Karpas-422 (cell line): ENCODE results near the gene PAGR1. TPM values are rescaled to one million over a fixed set of nuclear protein-coding genes. Genes with fewer than 3 reads are reported as not detected.
"Not testable (repeated sequence)": the region's sequence is repeated elsewhere in the genome, so short reads cannot be mapped to it uniquely, and the experiment has no call there.

Experiments
- DNase-seq: peaks from one replicate; pipeline ENCODE4 v3.0.0-alpha.2; 2015
- H2AFZ ChIP-seq: fragments of 200-600 bp; sonication (generic); 2 replicates; pipeline ENCODE4 v1.6.1; 2014; ENCODE audit warnings: antibody characterized with exemption, low read length, mixed read lengths
- H3K27ac ChIP-seq: fragments of 200-600 bp; sonication (generic); 2 replicates; pipeline ENCODE4 v1.5.1; 2014; ENCODE audit warnings: mild to moderate bottlenecking, low read length, moderate library complexity
- H3K27me3 ChIP-seq: fragments of 200-600 bp; sonication (generic); 2 replicates; pipeline ENCODE4 v1.6.1; 2014; ENCODE audit warnings: low read length, mixed read lengths
- H3K36me3 ChIP-seq: fragments of 200-600 bp; sonication (generic); 2 replicates; pipeline ENCODE4 v1.6.1; 2014; ENCODE audit warnings: low read length, mixed read lengths; ENCODE audit not compliant: insufficient read depth
- H3K4me1 ChIP-seq: fragments of 200-600 bp; sonication (generic); 2 replicates; pipeline ENCODE4 v1.6.1; 2014; ENCODE audit warnings: mild to moderate bottlenecking, low read length, mixed read lengths
- H3K4me2 ChIP-seq: fragments of 200-600 bp; sonication (generic); 2 replicates; pipeline ENCODE4 v1.6.1; 2014; ENCODE audit warnings: low read length, low read depth, mild to moderate bottlenecking; ENCODE audit not compliant: poor library complexity, severe bottlenecking
- H3K4me3 ChIP-seq: fragments of 200-600 bp; sonication (generic); 2 replicates; pipeline ENCODE4 v1.5.1; 2014; ENCODE audit warnings: mild to moderate bottlenecking, antibody characterized with exemption, low read length, mixed read lengths
- H3K79me2 ChIP-seq: fragments of 200-600 bp; sonication (generic); 2 replicates; pipeline ENCODE4 v1.6.1; 2014; ENCODE audit warnings: mild to moderate bottlenecking, low read length, mixed read lengths
- H3K9ac ChIP-seq: fragments of 200-600 bp; sonication (generic); 2 replicates; pipeline ENCODE4 v1.6.0; 2014; ENCODE audit warnings: low read length
- H3K9me2 ChIP-seq: fragments of 200-600 bp; sonication (generic), shearing (Covaris generic); replicated peaks from 2 replicates; pipeline ENCODE4 v1.6.0; 2014; ENCODE audit warnings: mild to moderate bottlenecking, low read length, moderate library complexity; ENCODE audit not compliant: insufficient read depth
- H3K9me3 ChIP-seq: fragments of 300-700, 200-600 bp; sonication (generic); 2 replicates; pipeline ENCODE4 v1.6.1; 2014; ENCODE audit warnings: low read length, mixed read lengths
- H4K20me1 ChIP-seq: fragments of 200-600 bp; sonication (generic); 2 replicates; pipeline ENCODE4 v1.6.1; 2014; ENCODE audit warnings: mild to moderate bottlenecking, antibody characterized with exemption, low read length, low read depth; ENCODE audit not compliant: insufficient read depth
- total RNA-seq: library from RNA; depleted of rRNA; stranded (reverse); fragments of >200 nt; shearing (Covaris generic); gene quantifications from 2 replicates; pipeline ENCODE4 v1.2.3, GENCODE V29; 2014; ENCODE audit warnings: low replicate concordance

The PAGR1 gene
- total RNA-seq, 1 experiment from 2014 or later = 25.4 TPM

DNA sequence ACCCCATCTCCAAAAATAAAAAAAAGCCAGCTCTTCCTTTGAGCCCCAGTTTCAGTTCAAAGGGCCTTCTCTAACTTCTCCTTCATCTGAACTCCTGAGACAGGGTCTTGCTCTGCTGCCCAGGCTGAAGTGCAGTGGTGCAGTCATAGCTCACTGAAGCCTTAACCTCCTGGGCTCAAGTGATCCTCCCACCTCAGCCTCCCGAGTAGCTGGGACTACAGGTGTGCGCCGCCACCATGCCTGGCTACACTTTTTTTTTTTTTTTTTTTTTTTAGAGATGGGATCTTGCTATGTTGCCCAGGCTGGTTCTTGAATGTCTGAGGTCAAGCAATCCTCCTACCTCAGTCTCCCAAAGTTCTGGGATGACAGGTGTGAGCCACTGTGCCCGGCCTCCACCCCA lies 17.3 kb downstream of the PAGR1 start:
- H3K9ac ChIP-seq, H2AFZ ChIP-seq, DNase-seq, H3K9me2 ChIP-seq, H3K4me2 ChIP-seq, H3K27me3 ChIP-seq, H3K9me3 ChIP-seq, H3K79me2 ChIP-seq, H3K27ac ChIP-seq, H3K4me1 ChIP-seq, H3K4me3 ChIP-seq, H3K36me3 ChIP-seq, H4K20me1 ChIP-seq: not testable (repeated sequence)

DNA sequence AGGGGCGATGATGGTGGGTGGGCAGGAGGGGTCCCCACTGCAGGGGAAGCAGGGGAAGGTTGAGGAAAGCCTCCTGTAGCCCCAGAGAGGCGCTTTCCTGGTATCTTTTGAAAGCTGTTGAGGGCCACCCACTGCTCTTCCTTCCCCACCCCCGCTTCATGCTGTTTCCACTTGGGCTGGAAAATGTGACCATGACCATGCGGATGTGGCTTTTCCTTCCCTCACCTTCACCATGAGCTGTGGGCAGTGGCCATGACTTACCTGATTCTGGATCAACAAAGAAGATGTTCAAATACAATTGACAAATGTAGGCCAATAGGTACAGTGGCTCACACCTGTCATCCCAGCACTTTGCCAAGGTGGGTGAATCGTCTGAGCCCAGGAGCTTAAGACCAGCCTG lies 18.1 kb downstream of the PAGR1 start:
- H3K4me3 ChIP-seq = no peak overlapping the region
- H3K4me1 ChIP-seq = no peaks in the 10 kb centered on the region
- no peaks in the 10 kb centered on the region for H3K9me3 ChIP-seq
- no peaks in the 10 kb centered on the region for H4K20me1 ChIP-seq
- no peak overlapping the region for H2AFZ ChIP-seq
- H3K27ac ChIP-seq = no peak overlapping the region
- H3K79me2 ChIP-seq = no peaks in the 10 kb centered on the region
- H3K36me3 ChIP-seq = no peaks in the 10 kb centered on the region
- DNase-seq = no peak
- no peak overlapping the region for H3K9ac ChIP-seq
- no peak overlapping the region for H3K4me2 ChIP-seq
- H3K9me2 ChIP-seq = no peaks in the 10 kb centered on the region
- H3K27me3 ChIP-seq = no peaks in the 10 kb centered on the region

- Histone ChIP-seq H3K9ac (no peak overlapping the region), H3K36me3 (no peaks in the 10 kb centered on the region), H4K20me1 (no peaks in the 10 kb centered on the region), H3K4me2 (no peak overlapping the region), H3K27me3 (no peaks in the 10 kb centered on the region), H3K9me3 (no peaks in the 10 kb centered on the region), H3K4me1 (no peaks in the 10 kb centered on the region), H3K4me3 (no peak overlapping the region), H2AFZ (no peak overlapping the region), H3K9me2 (no peaks in the 10 kb centered on the region), H3K27ac (no peak overlapping the region), H3K79me2 (no peaks in the 10 kb centered on the region)
- DNase-seq = no peak
Observed at GRCh38 chr16:29835926-29836325, 20.0 kb downstream of the PAGR1 start.

DNA sequence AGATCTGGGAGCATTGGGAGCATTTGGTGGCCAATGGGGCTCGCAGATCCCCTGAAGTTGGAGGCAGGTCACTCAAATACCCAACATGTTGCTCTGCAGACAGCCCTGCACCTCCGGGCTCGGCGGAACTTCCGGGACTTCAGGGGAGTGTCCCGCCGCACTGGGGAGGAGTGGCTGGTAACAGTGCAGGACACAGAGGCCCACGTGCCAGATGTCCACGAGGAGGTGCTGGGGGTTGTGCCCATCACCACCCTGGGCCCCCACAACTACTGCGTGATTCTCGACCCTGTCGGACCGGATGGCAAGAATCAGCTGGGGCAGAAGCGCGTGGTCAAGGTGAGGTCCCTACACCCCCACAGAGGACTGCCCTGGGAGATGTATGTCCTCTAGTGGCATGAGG lies 20.7 kb downstream of the PAGR1 start:
- DNase-seq = no peak
- Histone ChIP-seq H3K79me2 (no peaks in the 10 kb centered on the region), H3K27ac (no peak overlapping the region), H3K4me3 (no peak overlapping the region), H3K9me3 (no peaks in the 10 kb centered on the region), H3K4me2 (no peak overlapping the region), H3K36me3 (no peaks in the 10 kb centered on the region), H4K20me1 (no peaks in the 10 kb centered on the region), H3K4me1 (no peaks in the 10 kb centered on the region), H3K9me2 (no peaks in the 10 kb centered on the region), H2AFZ (no peak overlapping the region), H3K27me3 (no peaks in the 10 kb centered on the region), H3K9ac (no peak overlapping the region)

DNA sequence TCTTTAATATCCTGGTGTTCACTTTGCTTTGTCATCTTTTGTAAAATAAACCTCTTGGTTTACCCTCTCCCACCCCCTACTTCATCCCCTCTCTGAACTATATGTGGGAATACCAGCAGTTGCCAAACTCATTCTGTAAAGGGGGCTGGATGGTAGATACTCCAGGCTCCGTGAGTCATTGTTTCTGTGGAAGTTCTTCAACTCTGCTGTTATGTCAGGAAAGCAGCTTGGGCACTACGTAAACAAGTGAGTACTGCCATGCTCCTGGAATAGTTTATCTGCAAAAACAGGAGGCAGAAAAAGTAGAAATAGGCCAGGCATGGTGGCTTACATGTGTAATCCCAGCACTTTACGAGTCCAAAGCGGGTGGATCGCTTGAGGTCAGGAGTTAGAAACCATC lies 21.9 kb downstream of the PAGR1 start:
- Histone ChIP-seq H3K36me3 (no peaks in the 10 kb centered on the region), H3K4me2 (no peak overlapping the region), H3K9me3 (no peaks in the 10 kb centered on the region), H3K79me2 (no peaks in the 10 kb centered on the region), H3K9ac (no peak overlapping the region), H2AFZ (no peak overlapping the region), H3K9me2 (no peaks in the 10 kb centered on the region), H3K27ac (no peak overlapping the region), H3K4me1 (no peaks in the 10 kb centered on the region), H3K27me3 (no peaks in the 10 kb centered on the region), H3K4me3 (no peak overlapping the region), H4K20me1 (no peaks in the 10 kb centered on the region)
- no peak for DNase-seq

GRCh38 chr16:29839822-29840221 lies 23.9 kb downstream of the PAGR1 start:
- H3K4me2 ChIP-seq = no peak overlapping the region
- H3K79me2 ChIP-seq = no peaks in the 10 kb centered on the region
- no peak overlapping the region for H3K27ac ChIP-seq
- H2AFZ ChIP-seq = no peak overlapping the region
- H3K27me3 ChIP-seq = no peaks in the 10 kb centered on the region
- H3K4me3 ChIP-seq = no peak overlapping the region
- no peaks in the 10 kb centered on the region for H3K4me1 ChIP-seq
- H3K9me2 ChIP-seq = no peaks in the 10 kb centered on the region
- H3K9ac ChIP-seq = no peak overlapping the region
- no peaks in the 10 kb centered on the region for H4K20me1 ChIP-seq
- no peak for DNase-seq
- H3K36me3 ChIP-seq = no peaks in the 10 kb centered on the region
- no peaks in the 10 kb centered on the region for H3K9me3 ChIP-seq

GRCh38 chr16:29840240-29840639 lies 24.3 kb downstream of the PAGR1 start:
- H3K4me3 ChIP-seq = no peak overlapping the region
- no peak overlapping the region for H2AFZ ChIP-seq
- no peak for DNase-seq
- H3K4me1 ChIP-seq = no peaks in the 10 kb centered on the region
- no peaks in the 10 kb centered on the region for H3K9me3 ChIP-seq
- H4K20me1 ChIP-seq = no peaks in the 10 kb centered on the region
- H3K9ac ChIP-seq = no peak overlapping the region
- no peaks in the 10 kb centered on the region for H3K36me3 ChIP-seq
- no peaks in the 10 kb centered on the region for H3K9me2 ChIP-seq
- H3K27me3 ChIP-seq = no peaks in the 10 kb centered on the region
- H3K27ac ChIP-seq = no peak overlapping the region
- no peaks in the 10 kb centered on the region for H3K79me2 ChIP-seq
- no peak overlapping the region for H3K4me2 ChIP-seq

GRCh38 chr16:29841631-29842030 lies 25.7 kb downstream of the PAGR1 start:
- Histone ChIP-seq H3K27me3 (no peaks in the 10 kb centered on the region), H3K36me3 (no peaks in the 10 kb centered on the region), H3K79me2 (no peaks in the 10 kb centered on the region), H3K4me1 (no peaks in the 10 kb centered on the region), H3K9me2 (no peaks in the 10 kb centered on the region), H3K9ac (no peak overlapping the region), H3K4me2 (no peak overlapping the region), H3K9me3 (no peaks in the 10 kb centered on the region), H3K4me3 (no peak overlapping the region), H2AFZ (no peak overlapping the region), H4K20me1 (no peaks in the 10 kb centered on the region), H3K27ac (no peak overlapping the region)
- no peak for DNase-seq

DNA sequence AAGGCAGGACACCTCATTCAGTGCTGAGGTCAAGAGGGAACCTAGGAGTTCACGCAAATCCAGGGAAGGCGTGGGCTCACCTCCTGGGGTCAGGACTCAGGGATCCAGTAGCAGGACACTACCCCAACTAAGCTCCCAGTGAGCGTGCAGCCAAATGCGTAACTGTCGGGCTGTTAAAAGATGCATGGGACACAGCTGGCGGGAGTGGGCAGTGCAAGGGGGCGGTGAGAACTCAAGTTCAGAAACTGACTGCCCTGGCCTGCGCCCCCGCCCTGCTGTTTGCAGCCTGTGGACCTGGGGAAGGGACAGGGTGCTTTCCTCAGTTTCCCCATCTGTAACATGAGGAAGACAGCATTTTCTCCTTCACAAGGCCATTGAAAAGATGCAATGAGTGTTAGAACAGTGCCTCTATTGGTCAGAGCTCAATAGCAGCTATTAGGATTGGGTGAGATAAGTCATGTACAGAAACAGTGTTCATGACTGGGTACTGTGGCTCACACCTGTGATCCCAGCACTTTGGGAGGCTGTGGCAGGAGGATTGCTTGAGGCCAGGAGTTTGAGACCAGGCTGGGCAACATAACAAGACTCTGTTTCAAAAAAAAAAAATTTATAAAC lies 26.9 kb downstream of the PAGR1 start:
- Histone ChIP-seq H4K20me1 (no peaks in the 10 kb centered on the region), H3K27me3 (no peaks in the 10 kb centered on the region), H3K4me1 (no peaks in the 10 kb centered on the region), H3K36me3 (no peaks in the 10 kb centered on the region), H2AFZ (no peak overlapping the region), H3K9me3 (no peaks in the 10 kb centered on the region), H3K4me2 (no peak overlapping the region), H3K4me3 (no peak overlapping the region), H3K9me2 (no peaks in the 10 kb centered on the region), H3K9ac (no peak overlapping the region), H3K27ac (no peak overlapping the region), H3K79me2 (no peaks in the 10 kb centered on the region)
- no peak for DNase-seq
